ENCODE results near the gene PAOX. TPM values are rescaled to one million over a fixed set of nuclear protein-coding genes. Genes with fewer than 3 reads are reported as not detected.

The PAOX gene
- total RNA-seq, 1 experiment from 2014 or later, result 6.7 TPM

- ChIA-PET POLR2A (interaction anchor here (0.9 to 1.0 kb wide), 2 partner anchors 15 to 21 kb away, joined by 4 to 5 read pairs; partner anchors contain the start of genes ECHS1 and PAOX), CTCF (interaction anchor here (0.6 kb wide), 1 partner anchor 65 kb away, joined by 3 read pairs; no protein-coding TSS in a partner anchor)
- Histone ChIP-seq H3K4me1 (0 out of 2 replicates have a peak, but pooled peaks cover 4% of the 10 kb centered on the region), H3K36me3 (ENCODE audit: control insufficient read depth, insufficient read depth, low read length) (peaks cover 1% of the 10 kb centered on the region), H3K9me3 (no peaks in the 10 kb centered on the region), H3K4me3 (ENCODE audit: low read depth, low read length) (peak within 1 kb of the TSS; percentile 79), H3K27me3 (replicated peaks; ENCODE audit: control insufficient read depth, insufficient read depth, low read length) (no peaks in the 10 kb centered on the region)
- H3K9me3 Mint-ChIP-seq (ENCODE audit: unreplicated experiment), result no peaks in the 10 kb centered on the region
- H3K4me1 Mint-ChIP-seq (ENCODE audit: low read depth, unreplicated experiment), result no peaks in the 10 kb centered on the region
- H3K27ac Mint-ChIP-seq (ENCODE audit: unreplicated experiment), result peak within 1 kb of the TSS; percentile 86
- peak in 1 of 2 experiments; percentile 54 for TF ChIP-seq CTCF (IDR thresholded peaks at IDR 0.05; ENCODE audit: insufficient read depth in 1 of 2, low read depth in 1 of 2, low read length in 1 of 2, severe bottlenecking in 1 of 2, unreplicated experiment in 1 of 2)
- intact Hi-C loops (cut with micrococcal nuclease; ENCODE audit: unreplicated experiment), result loop anchor here (1.0 to 5.0 kb wide), 4 partner anchors 16 to 85 kb away; no protein-coding TSS in a partner anchor
- BruUV-seq (replicated peaks), result no TSS peak
- peak; percentile 95 to 100 for DNase-seq
- no peaks in the 10 kb centered on the region for H3K27me3 Mint-ChIP-seq (ENCODE audit: insufficient read depth, unreplicated experiment)
- peak within 1 kb of the TSS; percentile 81 for H3K4me3 Mint-ChIP-seq (ENCODE audit: unreplicated experiment)
- peaks cover 48% of the 10 kb centered on the region for H3K36me3 Mint-ChIP-seq (ENCODE audit: insufficient read depth, unreplicated experiment)
These were observed 15.1 kb downstream of the PAOX start, which contains the start of gene MTG1 for GRCh38 chr10:133394064-133394663. Gene MTG1 (plus strand): TSS chr10:133394157. CDS start chr10:133394221, 64 bp downstream.

GRCh38 chr10:133394801-133395221 is 15.7 kb downstream of the PAOX start:
- peak overlapping the region; percentile 79 for H3K4me3 ChIP-seq (ENCODE audit: low read depth, low read length)
- 0 out of 2 replicates have a peak, but pooled peaks cover 4% of the 10 kb centered on the region for H3K4me1 ChIP-seq
- CTCF ChIA-PET, result interaction anchor here (0.7 kb wide), 1 partner anchor 17 kb away, joined by 6 read pairs; no protein-coding TSS in a partner anchor
- peak in 1 of 2 experiments; percentile 35 for DNase-seq
- Mint-ChIP-seq H3K4me3 (ENCODE audit: unreplicated experiment) (peak overlapping the region; percentile 81), H3K4me1 (ENCODE audit: low read depth, unreplicated experiment) (no peaks in the 10 kb centered on the region), H3K36me3 (ENCODE audit: insufficient read depth, unreplicated experiment) (peaks cover 55% of the 10 kb centered on the region), H3K9me3 (ENCODE audit: unreplicated experiment) (no peaks in the 10 kb centered on the region), H3K27me3 (ENCODE audit: insufficient read depth, unreplicated experiment) (no peaks in the 10 kb centered on the region), H3K27ac (ENCODE audit: unreplicated experiment) (peak overlapping the region; percentile 86)
- peaks cover 1% of the 10 kb centered on the region for H3K36me3 ChIP-seq (ENCODE audit: control insufficient read depth, insufficient read depth, low read length)
- BruUV-seq (replicated peaks), result TSS peak; percentile 47
- no peaks in the 10 kb centered on the region for H3K27me3 ChIP-seq (replicated peaks; ENCODE audit: control insufficient read depth, insufficient read depth, low read length)
- no peak for TF ChIP-seq CTCF (IDR thresholded peaks at IDR 0.05; ENCODE audit: insufficient read depth in 1 of 2, low read depth in 1 of 2, low read length in 1 of 2, severe bottlenecking in 1 of 2, unreplicated experiment in 1 of 2)
- H3K9me3 ChIP-seq, result no peaks in the 10 kb centered on the region
- POLR2A ChIA-PET, result interaction anchor here (0.9 kb wide), 1 partner anchor 21 kb away, joined by 5 read pairs; the partner anchor contains the start of gene ECHS1
- intact Hi-C loops (cut with micrococcal nuclease; ENCODE audit: unreplicated experiment), result loop anchor here (1.0 to 5.0 kb wide), 4 partner anchors 17 to 86 kb away; no protein-coding TSS in a partner anchor

- intact Hi-C loops (cut with micrococcal nuclease; ENCODE audit: unreplicated experiment), result no loop called here
- DNase-seq, result no peak
- Histone ChIP-seq H3K27me3 (replicated peaks; ENCODE audit: control insufficient read depth, insufficient read depth, low read length) (no peaks in the 10 kb centered on the region), H3K36me3 (ENCODE audit: control insufficient read depth, insufficient read depth, low read length) (peaks cover 3% of the 10 kb centered on the region), H3K9me3 (no peaks in the 10 kb centered on the region), H3K4me3 (ENCODE audit: low read depth, low read length) (no peak overlapping the region), H3K4me1 (0 out of 2 replicates have a peak, but pooled peaks cover 4% of the 10 kb centered on the region)
- Mint-ChIP-seq H3K27ac (ENCODE audit: unreplicated experiment) (no peak overlapping the region), H3K9me3 (ENCODE audit: unreplicated experiment) (no peaks in the 10 kb centered on the region), H3K36me3 (ENCODE audit: insufficient read depth, unreplicated experiment) (peaks cover 65% of the 10 kb centered on the region), H3K4me1 (ENCODE audit: low read depth, unreplicated experiment) (no peaks in the 10 kb centered on the region), H3K4me3 (ENCODE audit: unreplicated experiment) (no peak overlapping the region), H3K27me3 (ENCODE audit: insufficient read depth, unreplicated experiment) (no peaks in the 10 kb centered on the region)
- no peak for TF ChIP-seq CTCF (IDR thresholded peaks at IDR 0.05; ENCODE audit: insufficient read depth in 1 of 2, low read depth in 1 of 2, low read length in 1 of 2, severe bottlenecking in 1 of 2, unreplicated experiment in 1 of 2)
- ChIA-PET POLR2A (no interaction called here), CTCF (no interaction called here)
- BruUV-seq (replicated peaks), result no TSS peak
These were observed 17.1 kb downstream of the PAOX start for GRCh38 chr10:133396035-133396624.
